IPS-NIHi7 (cell line): Measurements from ENCODE around the gene KIAA0408.
"Not testable (repeated sequence)": the region's sequence is repeated elsewhere in the genome, so short reads cannot be mapped to it uniquely, and the experiment has no call there.

Source experiments
- DNase-seq: peaks from one replicate; pipeline ENCODE4 v3.0.0; 2012; ENCODE audit warnings: mixed read lengths; ENCODE audit errors: extremely low spot score

The KIAA0408 gene

DNA sequence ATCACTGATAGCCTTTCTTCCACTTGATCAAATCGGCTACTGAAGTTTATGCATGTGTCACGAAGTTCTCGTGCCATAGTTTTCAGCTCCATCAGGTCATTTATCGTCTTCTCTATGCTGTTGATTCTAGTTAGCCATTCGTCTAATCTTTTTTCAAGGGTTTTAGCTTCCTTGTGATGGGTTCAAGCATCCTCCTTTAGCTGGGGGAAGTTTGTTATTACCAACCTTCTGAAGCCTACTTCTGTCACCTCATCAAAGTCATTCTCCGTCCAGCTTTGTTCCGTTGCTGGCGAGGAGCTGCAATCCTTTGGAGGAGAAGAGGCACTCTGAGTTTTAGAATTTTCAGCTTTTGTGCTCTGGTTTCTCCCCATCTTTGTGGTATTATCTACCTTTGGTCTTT, 47.2 kb downstream of the KIAA0408 start:
- not testable (repeated sequence) for DNase-seq
